RWPE1 (cell line): ENCODE data around the gene ABHD2.
A peak's percentile ranks its signal among the peaks of the same experiment; 100 is the strongest.

Experiments
- CTCF ChIA-PET: fragments of 350-600 bp; sonication (Branson Sonifier 250); formaldehyde crosslinking; extraction: SDS; loops from one replicate; lab custom pipeline; 2021; lab: Yijun Ruan, JAX
- POLR2A ChIA-PET: fragments of 400-600 bp; formaldehyde crosslinking; extraction: SDS; loops from one replicate; lab custom pipeline; 2020; ENCODE audit warnings: antibody characterized with exemption; ENCODE audit not compliant: low non-redundant PET; lab: Yijun Ruan, JAX
- DNase-seq: peaks from one replicate; pipeline ENCODE4 v3.0.0; 2012; ENCODE audit warnings: low spot score
- H3K27ac ChIP-seq: fragments of 450-650 bp; 2 replicates; pipeline ENCODE4 v1.5.1; 2017
- CTCF ChIP-seq: fragments of 450-650 bp; conservative IDR thresholded peaks from 2 replicates; pipeline ENCODE4 v1.5.1; 2017; ENCODE audit warnings: low read depth, mild to moderate bottlenecking

ABHD2 gene

GRCh38 chr15:89066280-89066679 is 22.0 kb upstream of the ABHD2 start:
- ChIA-PET CTCF (no interaction called here), POLR2A (no interaction called here)
- H3K27ac ChIP-seq, result peak overlapping the region; percentile 78
- DNase-seq, result no peak
- TF ChIP-seq CTCF, result no peak

DNA sequence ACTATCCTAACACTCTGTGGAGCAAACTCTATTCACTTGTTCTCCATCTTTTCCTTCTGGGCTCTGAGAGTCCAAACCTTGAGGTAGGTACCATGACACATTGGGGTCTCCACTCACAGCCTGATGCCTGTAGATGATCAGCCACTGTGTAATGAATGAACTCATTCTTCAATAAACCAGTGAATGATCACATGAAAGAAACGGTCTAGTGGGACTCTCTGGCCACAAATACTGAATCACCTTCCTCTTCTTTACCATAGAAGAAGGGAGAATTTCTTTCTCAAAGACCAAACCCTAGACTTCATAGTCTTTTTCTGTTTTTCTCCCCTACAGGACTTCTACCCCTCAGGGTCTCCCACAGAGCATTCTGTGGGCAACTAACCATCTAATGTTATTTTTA is 20.5 kb upstream of the ABHD2 start:
- CTCF ChIA-PET, result interaction anchor here (1.7 kb wide), 1 partner anchor 10 kb away, joined by 7 read pairs; no protein-coding TSS in a partner anchor
- DNase-seq, result no peak
- POLR2A ChIA-PET, result no interaction called here
- no peak for TF ChIP-seq CTCF
- H3K27ac ChIP-seq, result peak overlapping the region; percentile 78

DNA sequence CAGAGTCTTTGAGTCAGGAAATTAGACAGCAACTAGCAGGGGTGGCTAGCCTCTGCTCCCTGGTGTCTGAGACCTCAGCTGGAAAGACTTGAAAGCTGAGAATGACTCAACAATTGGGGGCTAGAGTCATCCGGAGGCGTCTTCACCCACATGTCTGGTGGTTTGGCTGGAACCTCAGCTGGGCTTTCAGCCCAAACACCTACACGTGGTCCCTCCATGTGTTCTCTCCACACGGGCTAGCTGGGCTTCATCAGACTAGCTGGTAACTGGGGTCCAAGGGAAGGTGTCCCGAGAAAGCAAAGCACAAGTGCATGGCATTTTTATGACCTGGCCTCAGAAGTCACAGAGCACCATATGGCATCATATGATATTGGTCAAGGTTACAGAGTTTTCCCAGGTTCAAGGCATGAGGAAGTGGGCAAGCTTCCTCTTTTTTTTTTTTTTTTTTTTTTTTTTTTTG is 19.9 kb upstream of the ABHD2 start:
- ChIA-PET POLR2A (no interaction called here), CTCF (interaction anchor here (1.7 kb wide), 1 partner anchor 11 kb away, joined by 7 read pairs; no protein-coding TSS in a partner anchor)
- peak overlapping the region; percentile 65 for H3K27ac ChIP-seq
- TF ChIP-seq CTCF, result no peak
- peak; percentile 57 for DNase-seq

- CTCF ChIA-PET, result no interaction called here
- no peak for DNase-seq
Measured at GRCh38 chr15:89070197-89071124, 17.8 kb upstream of the ABHD2 start.

GRCh38 chr15:89071471-89071870 is 16.8 kb upstream of the ABHD2 start:
- TF ChIP-seq CTCF, result no peak
- ChIA-PET CTCF (no interaction called here), POLR2A (interaction anchor here (0.9 kb wide), 1 partner anchor 17 kb away, joined by 3 read pairs; the partner anchor contains the start of gene ABHD2)

More at GRCh38 chr15:89070197-89071124, 17.8 kb upstream of the ABHD2 start:
- no peak overlapping the region for H3K27ac ChIP-seq
- TF ChIP-seq CTCF, result no peak
- POLR2A ChIA-PET, result no interaction called here

DNA sequence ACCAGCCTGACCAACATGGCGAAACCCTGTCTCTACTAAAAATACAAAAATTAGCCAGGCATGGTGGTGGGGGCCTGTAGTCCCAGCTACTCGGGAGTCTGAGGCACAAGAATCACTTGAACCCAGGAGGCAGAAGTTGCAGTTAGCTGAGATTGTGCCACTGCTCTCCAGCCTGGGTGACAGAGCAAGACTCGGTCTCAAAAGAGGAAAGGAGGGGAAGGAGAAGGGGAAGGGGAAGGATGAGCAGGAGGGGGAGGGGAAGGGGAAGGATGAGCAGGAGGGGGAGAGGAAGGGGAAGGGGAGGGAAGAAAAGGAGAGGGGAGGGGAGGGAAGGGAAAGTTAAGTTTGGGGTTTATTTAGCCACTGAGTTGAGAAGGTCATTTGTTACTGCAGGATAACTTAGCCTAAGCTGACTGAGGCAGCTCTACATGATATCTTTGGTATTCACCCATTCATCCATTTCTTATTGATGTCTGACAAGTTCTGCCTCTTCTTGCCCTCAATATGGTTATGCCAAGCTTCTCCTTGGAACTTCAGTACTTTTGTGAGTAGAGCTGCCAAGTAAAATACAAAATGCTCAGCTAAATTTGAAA is 15.9 kb upstream of the ABHD2 start:
- H3K27ac ChIP-seq, result no peak overlapping the region
- DNase-seq, result no peak
- ChIA-PET POLR2A (no interaction called here), CTCF (interaction anchor here (1.0 kb wide), 1 partner anchor 15 kb away, joined by 6 read pairs; no protein-coding TSS in a partner anchor)
- no peak for TF ChIP-seq CTCF

More at GRCh38 chr15:89071471-89071870, 16.8 kb upstream of the ABHD2 start:
- DNase-seq, result no peak
- no peak overlapping the region for H3K27ac ChIP-seq
